Transverse colon (tissue), 4 donors: ENCODE data around the gene SLA2. TPM values are rescaled to one million over a fixed set of nuclear protein-coding genes. Genes with fewer than 3 reads are reported as not detected.

ENCODE experiments used
- DNase-seq: peaks from one replicate; pipeline ENCODE4 v3.0.0-alpha.2; 2019
- H3K27ac ChIP-seq, 4 donors: fragments of 200-600 bp; sonication (generic); 2 replicates each; pipeline ENCODE4 v1.5.1; 2016 to 2018; ENCODE audit warnings: inconsistent platforms in 4 of 4
- H3K27me3 ChIP-seq: fragments of 200-600 bp; sonication (generic); 2 replicates; pipeline ENCODE4 v1.5.1; 2017; ENCODE audit warnings: inconsistent platforms
- H3K36me3 ChIP-seq, 4 donors: fragments of 200-600 bp; sonication (generic); 2 replicates each; pipeline ENCODE4 v1.5.1; 2017 to 2019; ENCODE audit warnings: inconsistent platforms in 4 of 4
- H3K4me1 ChIP-seq, 4 donors: fragments of 200-600 bp; sonication (generic); 2 replicates each; pipeline ENCODE4 v1.5.1; 2017 to 2020; ENCODE audit warnings: inconsistent platforms in 4 of 4
- H3K4me3 ChIP-seq, 4 donors: fragments of 200-600 bp; sonication (generic); 1 replicate in 1 of 4; 2 replicates in 3 of 4; pipeline versions ENCODE4 v1.5.1 to v1.6.1; 2017 to 2019; ENCODE audit warnings: inconsistent platforms in 4 of 4
- H3K9me3 ChIP-seq, 2 donors: fragments of 200-600 bp; sonication (generic); 2 replicates each; pipeline ENCODE4 v1.5.1; 2017 to 2019; ENCODE audit warnings: inconsistent platforms in 2 of 2
- EP300 ChIP-seq: sonication (generic); formaldehyde crosslinking; IDR thresholded peaks from one replicate; pipeline ENCODE4 v1.6.1; 2017; ENCODE audit warnings: antibody characterized with exemption, low read depth
- POLR2A ChIP-seq: fragments of 450-650 bp; IDR thresholded peaks from one replicate; pipeline ENCODE4 v1.6.1; 2016; ENCODE audit warnings: antibody characterized with exemption, mild to moderate bottlenecking, moderate library complexity
- POLR2AphosphoS5 ChIP-seq, 3 donors: sonication (generic); formaldehyde crosslinking; IDR thresholded peaks; one replicate each; pipeline ENCODE4 v1.6.1; 2016; ENCODE audit warnings: antibody characterized with exemption in 3 of 3
- WGBS, 2 donors: methylation state at CpG; one replicate each; pipeline ENCODE4 v1.1.5; 2018; ENCODE audit warnings: low coverage in 1 of 2; 5-methylcytosine and 5-hydroxymethylcytosine counted together
- in situ Hi-C, 4 donors: fragments of 200-750 bp; cut with MboI; loops; one replicate each; pipeline versions ENCODE4 v1.15.0 to v1.15.1; 2017; ENCODE audit warnings: low sequenced_read_pairs in 3 of 4, low pct_ligation_motif_present in 1 of 4, low pct_unique_long_range_greater_than_20kb in 1 of 4
- intact Hi-C: fragments of 100-400 bp; cut with DNase I; formaldehyde crosslinking; loops from one replicate; pipeline ENCODE4 v1.15.1; 2023; ENCODE audit warnings: low total_unique reads
- total RNA-seq, 4 donors: library from RNA; depleted of rRNA; stranded (reverse); fragments of >200 nt; gene quantifications; one replicate each; pipeline ENCODE4 v1.1.0, GENCODE V29; 2016
- TF ChIP-seq, protein P1 (sequence below), 5 experiments: fragments of 200-600 bp in 3 of 5; fragments of 450-650 bp in 2 of 5; sonication (generic) in 3 of 5; IDR thresholded peaks; 1 replicate in 2 of 5; 2 replicates in 3 of 5; pipeline ENCODE4 v1.5.1; 2016 to 2017; ENCODE audit warnings: antibody characterized with exemption in 5 of 5, inconsistent platforms in 3 of 5, mild to moderate bottlenecking in 2 of 5, moderate library complexity in 1 of 5

SLA2 gene
- total RNA-seq, 4 donors from 2014 or later = 0.48 to 2.6 TPM; not detected in 2

GRCh38 chr20:36686504-36686903 is 40.5 kb upstream of the SLA2 start:
- DNase-seq = no peak
- no peak overlapping the region for H3K27ac ChIP-seq
- H3K4me1 ChIP-seq = no peaks in the 10 kb centered on the region
- peaks cover 0 to 6% (median 0%) of the 10 kb centered on the region in 4 donors for H3K36me3 ChIP-seq
- no peak overlapping the region for H3K4me3 ChIP-seq
- 77 to 84% methylated on average over 2 of the region's 2 CpGs for WGBS, 2 donors
- intact Hi-C loops (no loop called here), in situ Hi-C loops (no loop called here)
- no peaks in the 10 kb centered on the region for H3K27me3 ChIP-seq
- no peaks in the 10 kb centered on the region for H3K9me3 ChIP-seq
- TF ChIP-seq EP300 (no peak), POLR2A (no peak), POLR2AphosphoS5 (IDR thresholded peaks at IDR 0.05) (no peak)
- TF ChIP-seq, protein P1, sequence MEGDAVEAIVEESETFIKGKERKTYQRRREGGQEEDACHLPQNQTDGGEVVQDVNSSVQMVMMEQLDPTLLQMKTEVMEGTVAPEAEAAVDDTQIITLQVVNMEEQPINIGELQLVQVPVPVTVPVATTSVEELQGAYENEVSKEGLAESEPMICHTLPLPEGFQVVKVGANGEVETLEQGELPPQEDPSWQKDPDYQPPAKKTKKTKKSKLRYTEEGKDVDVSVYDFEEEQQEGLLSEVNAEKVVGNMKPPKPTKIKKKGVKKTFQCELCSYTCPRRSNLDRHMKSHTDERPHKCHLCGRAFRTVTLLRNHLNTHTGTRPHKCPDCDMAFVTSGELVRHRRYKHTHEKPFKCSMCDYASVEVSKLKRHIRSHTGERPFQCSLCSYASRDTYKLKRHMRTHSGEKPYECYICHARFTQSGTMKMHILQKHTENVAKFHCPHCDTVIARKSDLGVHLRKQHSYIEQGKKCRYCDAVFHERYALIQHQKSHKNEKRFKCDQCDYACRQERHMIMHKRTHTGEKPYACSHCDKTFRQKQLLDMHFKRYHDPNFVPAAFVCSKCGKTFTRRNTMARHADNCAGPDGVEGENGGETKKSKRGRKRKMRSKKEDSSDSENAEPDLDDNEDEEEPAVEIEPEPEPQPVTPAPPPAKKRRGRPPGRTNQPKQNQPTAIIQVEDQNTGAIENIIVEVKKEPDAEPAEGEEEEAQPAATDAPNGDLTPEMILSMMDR (IDR thresholded peaks at IDR 0.05) = no peak

DNA sequence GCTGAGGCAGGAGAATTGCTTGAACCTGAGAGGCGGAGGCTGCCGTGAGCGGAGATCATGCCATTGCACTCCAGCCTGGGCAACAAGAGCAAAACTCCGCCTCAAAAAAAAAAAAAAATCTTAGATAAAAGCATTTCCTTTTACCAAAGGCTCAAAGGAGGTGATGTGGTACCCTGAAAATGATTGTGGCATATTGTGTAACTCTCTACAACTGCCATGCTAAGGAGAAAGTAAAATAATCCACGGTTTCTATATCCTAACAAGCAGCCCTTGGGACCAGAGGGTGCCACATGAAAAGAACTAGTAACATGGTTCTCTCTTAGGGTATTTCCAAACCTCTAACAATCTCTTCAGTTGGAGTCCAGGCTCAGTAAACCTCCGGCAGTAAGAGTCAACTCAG is 38.8 kb upstream of the SLA2 start:
- intact Hi-C loops (no loop called here), in situ Hi-C loops (no loop called here)
- Histone ChIP-seq H3K4me3 (no peak overlapping the region), H3K9me3 (no peaks in the 10 kb centered on the region), H3K27ac (no peak overlapping the region), H3K27me3 (no peaks in the 10 kb centered on the region), H3K36me3 (peaks cover 0 to 21% (median 0%) of the 10 kb centered on the region in 4 donors), H3K4me1 (no peaks in the 10 kb centered on the region)
- no peak for DNase-seq
- no peak for TF ChIP-seq POLR2A
- TF ChIP-seq, protein P1 (IDR thresholded peaks at IDR 0.05) = no peak
- WGBS, 2 donors = 87 to 94% methylated on average over 6 of the region's 6 CpGs

- intact Hi-C loops = no loop called here
- H3K36me3 ChIP-seq = peaks cover 0 to 26% (median 8%) of the 10 kb centered on the region in 4 donors
- no peak overlapping the region for H3K27ac ChIP-seq
- 90% methylated on average over 1 of the region's 1 CpG; no CpG with 5 or more reads in 1 of the 2 donors for WGBS, 2 donors
- H3K4me1 ChIP-seq = no peaks in the 10 kb centered on the region
- H3K9me3 ChIP-seq = no peaks in the 10 kb centered on the region
- no peak for DNase-seq
- no peak overlapping the region for H3K4me3 ChIP-seq
- H3K27me3 ChIP-seq = no peaks in the 10 kb centered on the region
- no peak for TF ChIP-seq EP300
- TF ChIP-seq, protein P1 (IDR thresholded peaks at IDR 0.05) = no peak
- TF ChIP-seq POLR2A = no peak
- no peak for TF ChIP-seq POLR2AphosphoS5 (IDR thresholded peaks at IDR 0.05)
- in situ Hi-C loops = no loop called here
Measured at GRCh38 chr20:36682311-36682710, 36.3 kb upstream of the SLA2 start.

GRCh38 chr20:36677422-36677771 is 31.4 kb upstream of the SLA2 start:
- no peaks in the 10 kb centered on the region for H3K4me1 ChIP-seq
- no peak for DNase-seq
- WGBS, 2 donors = 92 to 100% methylated on average over 1 to 7 of the region's 8 CpGs
- no peak overlapping the region for H3K27ac ChIP-seq
- H3K36me3 ChIP-seq = peaks cover 0 to 24% (median 8%) of the 10 kb centered on the region in 4 donors
- no peaks in the 10 kb centered on the region for H3K9me3 ChIP-seq
- no peaks in the 10 kb centered on the region for H3K27me3 ChIP-seq
- H3K4me3 ChIP-seq = no peak overlapping the region
- TF ChIP-seq, protein P1 (IDR thresholded peaks at IDR 0.05) = no peak
- in situ Hi-C loops (no loop called here), intact Hi-C loops (no loop called here)
